ENCODE data around the gene BEND6. TPM values are rescaled to one million over a fixed set of nuclear protein-coding genes. Genes with fewer than 3 reads are reported as not detected.

The BEND6 gene
- polyA plus RNA-seq, 1 donor (not counting 4 experiments of a cell fraction or from before 2014, with no cell fraction given) = 1.0 TPM

- no peak for TF ChIP-seq CTCF (optimal IDR thresholded peaks at IDR 0.05 in 1 of 3, IDR thresholded peaks at IDR 0.05 in 1 of 3, conservative IDR thresholded peaks at IDR 0.05 in 1 of 3; ENCODE audit: extremely low read depth in 1 of 3, insufficient read depth in 2 of 3, low read length in 3 of 3)
- TF ChIP-seq EZH2 (IDR thresholded peaks at IDR 0.05; ENCODE audit: low read length) = no peak
- H3K4me2 ChIP-seq (ENCODE audit: control insufficient read depth, extremely low read depth, insufficient read depth, low read depth, low read length) = peak overlapping the region; percentile 24
- H2AFZ ChIP-seq (ENCODE audit: control insufficient read depth, low read length) = no peak overlapping the region
- DNase-seq (ENCODE audit: low read depth, low spot score) = no peak
- no peak overlapping the region for H3K9ac ChIP-seq (ENCODE audit: control insufficient read depth, extremely low read depth, insufficient read depth, low read length)
- H3K9me1 ChIP-seq (ENCODE audit: control insufficient read depth, extremely low read depth, insufficient read depth, low read length) = no peaks in the 10 kb centered on the region
- H3K27me3 ChIP-seq (ENCODE audit: control insufficient read depth, extremely low read depth, insufficient read depth, low read length) = no peaks in the 10 kb centered on the region
- H3K79me2 ChIP-seq (ENCODE audit: control insufficient read depth, insufficient read depth, low read length) = no peaks in the 10 kb centered on the region
- no peak overlapping the region for H3K27ac ChIP-seq (ENCODE audit: control insufficient read depth, insufficient read depth, low read length)
- no peaks in the 10 kb centered on the region for H3K36me3 ChIP-seq (ENCODE audit: control insufficient read depth in 2 of 2, extremely low read depth in 1 of 2, insufficient read depth in 2 of 2, low read length in 2 of 2)
- peaks cover 27% of the 10 kb centered on the region for H3K4me1 ChIP-seq (ENCODE audit: control insufficient read depth, extremely low read depth, insufficient read depth, low read length)
- peak; percentile 76 for FAIRE-seq
- dilution Hi-C loops (cut with MboI; ENCODE audit: extremely low pct_ligation_motif_present, low sequenced_read_pairs) = no loop called here
- H3K9me3 ChIP-seq (ENCODE audit: control insufficient read depth, low read depth, low read length) = no peaks in the 10 kb centered on the region
- no peaks in the 10 kb centered on the region for H4K20me1 ChIP-seq (ENCODE audit: control insufficient read depth, extremely low read depth, insufficient read depth, low read length)
- no peak overlapping the region for H3K4me3 ChIP-seq (ENCODE audit: control insufficient read depth in 2 of 3, extremely low read depth in 1 of 3, insufficient read depth in 2 of 3, low read depth in 1 of 3, low read length in 3 of 3)
These were observed 43.1 kb upstream of the BEND6 start for GRCh38 chr6:56911847-56912246.

GRCh38 chr6:56913285-56914074 lies 41.4 kb upstream of the BEND6 start:
- Histone ChIP-seq H3K27ac (ENCODE audit: control insufficient read depth, insufficient read depth, low read length) (no peak overlapping the region), H3K79me2 (ENCODE audit: control insufficient read depth, insufficient read depth, low read length) (no peaks in the 10 kb centered on the region), H4K20me1 (ENCODE audit: control insufficient read depth, extremely low read depth, insufficient read depth, low read length) (no peaks in the 10 kb centered on the region), H3K27me3 (ENCODE audit: control insufficient read depth, extremely low read depth, insufficient read depth, low read length) (no peaks in the 10 kb centered on the region), H3K36me3 (ENCODE audit: control insufficient read depth in 2 of 2, extremely low read depth in 1 of 2, insufficient read depth in 2 of 2, low read length in 2 of 2) (no peaks in the 10 kb centered on the region), H3K9ac (ENCODE audit: control insufficient read depth, extremely low read depth, insufficient read depth, low read length) (no peak overlapping the region), H3K4me2 (ENCODE audit: control insufficient read depth, extremely low read depth, insufficient read depth, low read depth, low read length) (no peak overlapping the region), H3K9me1 (ENCODE audit: control insufficient read depth, extremely low read depth, insufficient read depth, low read length) (no peaks in the 10 kb centered on the region), H2AFZ (ENCODE audit: control insufficient read depth, low read length) (no peak overlapping the region), H3K9me3 (ENCODE audit: control insufficient read depth, low read depth, low read length) (no peaks in the 10 kb centered on the region), H3K4me1 (ENCODE audit: control insufficient read depth, extremely low read depth, insufficient read depth, low read length) (peaks cover 19% of the 10 kb centered on the region), H3K4me3 (ENCODE audit: control insufficient read depth in 2 of 3, extremely low read depth in 1 of 3, insufficient read depth in 2 of 3, low read depth in 1 of 3, low read length in 3 of 3) (no peak overlapping the region)
- no peak for FAIRE-seq
- DNase-seq (ENCODE audit: low read depth, low spot score) = no peak
- TF ChIP-seq EZH2 (IDR thresholded peaks at IDR 0.05; ENCODE audit: low read length) (no peak), CTCF (optimal IDR thresholded peaks at IDR 0.05 in 1 of 3, IDR thresholded peaks at IDR 0.05 in 1 of 3, conservative IDR thresholded peaks at IDR 0.05 in 1 of 3; ENCODE audit: extremely low read depth in 1 of 3, insufficient read depth in 2 of 3, low read length in 3 of 3) (no peak)
- dilution Hi-C loops (cut with MboI; ENCODE audit: extremely low pct_ligation_motif_present, low sequenced_read_pairs) = no loop called here

Measured in keratinocyte (primary cell).